Esophagus squamous epithelium (tissue), 4 donors: ENCODE data around the gene TRIM62.

Experiments used
- POLR2A ChIP-seq, 4 donors: fragments of 450-650 bp; IDR thresholded peaks; one replicate each; pipeline ENCODE4 v1.6.1; 2017; ENCODE audit warnings: antibody characterized with exemption in 4 of 4, mild to moderate bottlenecking in 4 of 4, moderate library complexity in 3 of 4
- TF ChIP-seq, protein P1 (sequence below), 6 experiments: fragments of 450-650 bp in 4 of 6; fragments of 200-600 bp in 2 of 6; sonication (generic) in 2 of 6; IDR thresholded peaks; one replicate each; pipeline ENCODE4 v1.5.1; 2016 to 2019; ENCODE audit warnings: antibody characterized with exemption in 6 of 6, mild to moderate bottlenecking in 4 of 6, moderate library complexity in 4 of 6

DNA sequence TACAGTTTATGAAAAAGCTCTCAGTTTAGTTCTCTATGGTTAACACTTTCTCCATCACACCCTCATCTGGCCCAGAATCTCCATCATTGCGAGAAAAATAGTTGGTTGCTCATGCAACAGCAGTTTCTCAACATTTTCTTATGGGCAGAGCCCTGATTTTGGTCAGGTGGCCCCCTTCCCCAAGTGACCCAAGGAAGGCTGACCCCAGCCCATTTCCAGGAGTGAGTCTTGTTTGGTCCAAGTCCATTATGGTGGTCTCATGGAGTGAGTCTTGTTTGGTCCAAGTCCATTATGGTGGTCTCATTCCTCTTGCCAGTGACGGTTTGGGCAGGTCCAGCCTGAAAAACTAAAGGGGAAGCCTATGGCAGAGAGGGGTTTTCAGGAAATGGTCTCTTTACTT is 1.5 kb upstream of the TRIM62 start:
- TF ChIP-seq, protein P1, sequence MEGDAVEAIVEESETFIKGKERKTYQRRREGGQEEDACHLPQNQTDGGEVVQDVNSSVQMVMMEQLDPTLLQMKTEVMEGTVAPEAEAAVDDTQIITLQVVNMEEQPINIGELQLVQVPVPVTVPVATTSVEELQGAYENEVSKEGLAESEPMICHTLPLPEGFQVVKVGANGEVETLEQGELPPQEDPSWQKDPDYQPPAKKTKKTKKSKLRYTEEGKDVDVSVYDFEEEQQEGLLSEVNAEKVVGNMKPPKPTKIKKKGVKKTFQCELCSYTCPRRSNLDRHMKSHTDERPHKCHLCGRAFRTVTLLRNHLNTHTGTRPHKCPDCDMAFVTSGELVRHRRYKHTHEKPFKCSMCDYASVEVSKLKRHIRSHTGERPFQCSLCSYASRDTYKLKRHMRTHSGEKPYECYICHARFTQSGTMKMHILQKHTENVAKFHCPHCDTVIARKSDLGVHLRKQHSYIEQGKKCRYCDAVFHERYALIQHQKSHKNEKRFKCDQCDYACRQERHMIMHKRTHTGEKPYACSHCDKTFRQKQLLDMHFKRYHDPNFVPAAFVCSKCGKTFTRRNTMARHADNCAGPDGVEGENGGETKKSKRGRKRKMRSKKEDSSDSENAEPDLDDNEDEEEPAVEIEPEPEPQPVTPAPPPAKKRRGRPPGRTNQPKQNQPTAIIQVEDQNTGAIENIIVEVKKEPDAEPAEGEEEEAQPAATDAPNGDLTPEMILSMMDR (IDR thresholded peaks at IDR 0.05): no peak
- TF ChIP-seq POLR2A (IDR thresholded peaks at IDR 0.05): no peak
